IMR-90 (cell line): ENCODE results near the gene HAUS5. TPM values are rescaled to one million over a fixed set of nuclear protein-coding genes. Genes with fewer than 3 reads are reported as not detected.

Experiments used
- ATAC-seq: fragments of 200-7000 bp; cut with Tn5 transposase; 2 replicates; pipeline ENCODE4 v1.9.1; 2020; ENCODE audit warnings: low read depth, mild to moderate bottlenecking, moderate library complexity
- BruUV-seq: library from RNA; stranded (reverse); fragments of 400-500 nt; replicated peaks from 2 replicates; lab custom pipeline; 2021; lab: Mats Ljungman, UMichigan
- CTCF ChIA-PET: fragments of 300-600 bp; formaldehyde crosslinking; extraction: SDS; loops from one replicate; lab custom pipeline; 2021; ENCODE audit warnings: antibody characterized with exemption; lab: Yijun Ruan, JAX
- POLR2A ChIA-PET: fragments of 300-600 bp; sonication (Branson Sonifier 250); formaldehyde crosslinking; loops from one replicate; lab custom pipeline; 2022; ENCODE audit warnings: antibody characterized with exemption; ENCODE audit not compliant: unreplicated experiment; lab: Charles Lee
- DNase-seq: peaks from one replicate; pipeline ENCODE4 v3.0.0; 2013
- H2AFZ ChIP-seq: replicated peaks from 2 replicates; pipeline ENCODE3; 2013; ENCODE audit warnings: low read length, mild to moderate bottlenecking; ENCODE audit not compliant: poor library complexity
- H2AK5ac ChIP-seq: 2 replicates; pipeline ENCODE4 v1.6.1; 2013; ENCODE audit warnings: low read depth, low read length, inconsistent platforms
- H2AK9ac ChIP-seq: replicated peaks from 2 replicates; pipeline ENCODE3; 2013; ENCODE audit warnings: mild to moderate bottlenecking, low read depth, low read length, moderate library complexity; ENCODE audit not compliant: poor library complexity
- H2BK120ac ChIP-seq: 2 replicates; pipeline ENCODE4 v1.6.1; 2013; ENCODE audit warnings: low read depth, low read length, inconsistent platforms
- H2BK15ac ChIP-seq: 3 replicates; pipeline ENCODE4 v1.6.1; 2013; ENCODE audit warnings: low read depth, low read length, inconsistent platforms
- H2BK20ac ChIP-seq: 2 replicates; pipeline ENCODE4 v1.6.1; 2013; ENCODE audit warnings: low read depth, mild to moderate bottlenecking, inconsistent platforms, low read length, moderate library complexity
- H2BK5ac ChIP-seq: 2 replicates; pipeline ENCODE4 v1.6.1; 2013; ENCODE audit warnings: mild to moderate bottlenecking, low read depth, low read length, inconsistent platforms; ENCODE audit not compliant: poor library complexity, severe bottlenecking
- H3K14ac ChIP-seq: replicated peaks from 2 replicates; pipeline ENCODE4 v1.6.1; 2013; ENCODE audit warnings: low read depth, low read length, inconsistent platforms
- H3K18ac ChIP-seq: 2 replicates; pipeline ENCODE4 v1.6.1; 2013; ENCODE audit warnings: low read depth, low read length, control low read depth
- H3K23ac ChIP-seq: 2 replicates; pipeline ENCODE4 v1.6.1; 2013; ENCODE audit warnings: low read depth, low read length, inconsistent platforms
- H3K27ac ChIP-seq: 2 replicates; pipeline ENCODE4 v1.5.1; 2013; ENCODE audit warnings: mild to moderate bottlenecking, control low read depth, low read length; ENCODE audit not compliant: insufficient read depth
- H3K27me3 ChIP-seq: 2 replicates; pipeline ENCODE4 v1.6.1; 2013; ENCODE audit warnings: low read length; ENCODE audit not compliant: control insufficient read depth, insufficient read depth
- H3K36me3 ChIP-seq: 2 replicates; pipeline ENCODE4 v1.6.1; 2013; ENCODE audit warnings: low read length, mixed read lengths; ENCODE audit not compliant: control insufficient read depth, insufficient read depth
- H3K4ac ChIP-seq: 2 replicates; pipeline ENCODE4 v1.6.1; 2013; ENCODE audit warnings: low read depth, low read length, inconsistent platforms
- H3K4me1 ChIP-seq: 2 replicates; pipeline ENCODE4 v1.6.1; 2013; ENCODE audit warnings: low read length, mixed read lengths; ENCODE audit not compliant: control insufficient read depth, insufficient read depth
- H3K4me2 ChIP-seq: 2 replicates; pipeline ENCODE4 v1.6.1; 2013; ENCODE audit warnings: low read depth, mild to moderate bottlenecking, control low read depth, low read length, moderate library complexity
- H3K4me3 ChIP-seq: 2 replicates; pipeline ENCODE4 v1.5.1; 2013; ENCODE audit warnings: low read depth, mild to moderate bottlenecking, control low read depth, low read length, moderate library complexity; ENCODE audit not compliant: insufficient read depth
- H3K56ac ChIP-seq: 2 replicates; pipeline ENCODE4 v1.6.1; 2013; ENCODE audit warnings: low read length, inconsistent platforms; ENCODE audit not compliant: insufficient read depth; ENCODE audit errors: extremely low read depth
- H3K79me1 ChIP-seq, 2 experiments: 2 replicates each; pipeline ENCODE4 v1.6.1; 2013; ENCODE audit warnings: low read length in 2 of 2, inconsistent platforms in 1 of 2, low read depth in 1 of 2
- H3K9ac ChIP-seq: 2 replicates; pipeline ENCODE4 v1.6.1; 2013; ENCODE audit warnings: low read depth, low read length, control low read depth
- H3K9me1 ChIP-seq: 2 replicates; pipeline ENCODE4 v1.6.1; 2013; ENCODE audit warnings: low read length, inconsistent platforms; ENCODE audit not compliant: insufficient read depth
- H3K9me3 ChIP-seq: 2 replicates; pipeline ENCODE4 v1.6.1; 2013; ENCODE audit warnings: low read length; ENCODE audit not compliant: control insufficient read depth, insufficient read depth
- H4K20me1 ChIP-seq: 2 replicates; pipeline ENCODE4 v1.6.1; 2013; ENCODE audit warnings: low read length, inconsistent platforms; ENCODE audit not compliant: insufficient read depth
- H4K5ac ChIP-seq: 2 replicates; pipeline ENCODE4 v1.6.1; 2013; ENCODE audit warnings: mild to moderate bottlenecking, low read depth, low read length, control low read depth
- H4K8ac ChIP-seq, 2 experiments: 2 replicates each; pipeline ENCODE4 v1.6.1; 2013; ENCODE audit warnings: low read depth in 2 of 2, low read length in 2 of 2, control low read depth in 1 of 2, inconsistent platforms in 1 of 2
- H4K91ac ChIP-seq: 2 replicates; pipeline ENCODE4 v1.6.1; 2013; ENCODE audit warnings: low read depth, low read length, inconsistent platforms; ENCODE audit not compliant: insufficient read depth
- BHLHE40 ChIP-seq: fragments of 150-350 bp; IDR thresholded peaks from 2 replicates; pipeline ENCODE4 v1.6.1; 2016; ENCODE audit warnings: mild to moderate bottlenecking, low read depth, low read length
- CEBPB ChIP-seq: IDR thresholded peaks from 2 replicates; pipeline ENCODE4 v1.6.1; 2012; ENCODE audit warnings: low read depth, low read length, improper control_type of control experiment
- CHD1 ChIP-seq: IDR thresholded peaks from 2 replicates; pipeline ENCODE4 v1.6.1; 2012; ENCODE audit warnings: low read depth, low read length, improper control_type of control experiment
- FOS ChIP-seq: fragments of 150-350 bp; IDR thresholded peaks from 2 replicates; pipeline ENCODE4 v1.6.1; 2016; ENCODE audit warnings: low read depth, low read length
- MAFK ChIP-seq: IDR thresholded peaks from 2 replicates; pipeline ENCODE4 v1.6.1; 2012; ENCODE audit warnings: low read depth, low read length, improper control_type of control experiment
- MAZ ChIP-seq: IDR thresholded peaks from 2 replicates; pipeline ENCODE4 v1.6.1; 2012; ENCODE audit warnings: low read depth, mild to moderate bottlenecking, low read length, improper control_type of control experiment, moderate library complexity, borderline replicate concordance
- MXI1 ChIP-seq: IDR thresholded peaks from 2 replicates; pipeline ENCODE4 v1.6.1; 2012; ENCODE audit warnings: low read depth, mild to moderate bottlenecking, low read length, moderate library complexity, borderline replicate concordance
- NFE2L2 ChIP-seq: fragments of 150-350 bp; IDR thresholded peaks from 2 replicates; pipeline ENCODE4 v1.6.1; 2016; ENCODE audit warnings: low read depth, mild to moderate bottlenecking, low read length
- POLR2A ChIP-seq: IDR thresholded peaks from 2 replicates; pipeline ENCODE4 v1.6.1; 2012; ENCODE audit warnings: mild to moderate bottlenecking, low read depth, low read length
- RAD21 ChIP-seq: IDR thresholded peaks from 2 replicates; pipeline ENCODE4 v1.6.1; 2012; ENCODE audit warnings: low read length, improper control_type of control experiment
- RCOR1 ChIP-seq: IDR thresholded peaks from 2 replicates; pipeline ENCODE4 v1.6.1; 2012; ENCODE audit warnings: mild to moderate bottlenecking, low read length, improper control_type of control experiment; ENCODE audit not compliant: insufficient replicate concordance
- RFX5 ChIP-seq: IDR thresholded peaks from 2 replicates; pipeline ENCODE4 v1.8.0; 2012; ENCODE audit warnings: low read depth, mild to moderate bottlenecking, low read length, moderate library complexity
- SMC3 ChIP-seq: fragments of 150-350 bp; IDR thresholded peaks from 2 replicates; pipeline ENCODE4 v1.6.1; 2016; ENCODE audit warnings: low read depth, mild to moderate bottlenecking, antibody characterized with exemption, low read length, moderate library complexity
- WGBS, 2 experiments: methylation state at CpG; one replicate each; pipeline versions ENCODE4 v1.1.5 to v1.1.7; 2013; ENCODE audit warnings: missing lambda C conversion rate in 2 of 2; ENCODE audit not compliant: insufficient read length in 1 of 2; ENCODE audit errors: extremely low coverage in 2 of 2; 5-methylcytosine and 5-hydroxymethylcytosine counted together
- dilution Hi-C: fragments of 300-500 bp; cut with HindIII; formaldehyde crosslinking; loops from one replicate; pipeline ENCODE4 v1.14.3; 2018; ENCODE audit warnings: low sequenced_read_pairs; ENCODE audit not compliant: unreplicated experiment
- in situ Hi-C: fragments of 300-500 bp; cut with MboI; formaldehyde crosslinking; loops from 3 replicates; pipeline ENCODE4 v1.14.3; 2019; ENCODE audit warnings: low sequenced_read_pairs, inconsistent platforms, mixed read lengths
- intact Hi-C: fragments of 100-400 bp; cut with micrococcal nuclease; formaldehyde crosslinking; loops from 2 replicates; pipeline ENCODE4 v1.10.0; 2022
- polyA plus RNA-seq, 3 experiments: library from polyadenylated mRNA; depleted of rRNA; stranded (reverse); fragments of >200 nt; gene quantifications; 2 replicates each; pipeline ENCODE4 v1.2.3, GENCODE V29; 2012; ENCODE audit warnings: low replicate concordance in 1 of 3
- total RNA-seq: library from RNA; depleted of rRNA; stranded (reverse); fragments of >200 nt; gene quantifications from 2 replicates; pipeline ENCODE4 v1.2.3, GENCODE V29; 2012
- TF ChIP-seq, protein P1 (sequence below): fragments of 150-350 bp; IDR thresholded peaks from 2 replicates; pipeline ENCODE4 v1.6.1; 2017; ENCODE audit warnings: mild to moderate bottlenecking, antibody characterized with exemption, low read length, low read depth
- TF ChIP-seq, protein P2 (sequence below): fragments of 150-350 bp; IDR thresholded peaks from 2 replicates; pipeline ENCODE4 v1.6.1; 2016; ENCODE audit warnings: low read depth, mild to moderate bottlenecking, low read length, moderate library complexity, borderline replicate concordance
- TF ChIP-seq, protein P3 (sequence below): conservative IDR thresholded peaks from 2 replicates; pipeline ENCODE4 v1.5.1; 2012; ENCODE audit warnings: mild to moderate bottlenecking, low read depth, low read length, improper control_type of control experiment

The HAUS5 gene
- total and polyA plus RNA-seq, 2 of the 4 experiments (the other 2 are of a cell fraction), result 3.4 to 6.2 TPM

DNA sequence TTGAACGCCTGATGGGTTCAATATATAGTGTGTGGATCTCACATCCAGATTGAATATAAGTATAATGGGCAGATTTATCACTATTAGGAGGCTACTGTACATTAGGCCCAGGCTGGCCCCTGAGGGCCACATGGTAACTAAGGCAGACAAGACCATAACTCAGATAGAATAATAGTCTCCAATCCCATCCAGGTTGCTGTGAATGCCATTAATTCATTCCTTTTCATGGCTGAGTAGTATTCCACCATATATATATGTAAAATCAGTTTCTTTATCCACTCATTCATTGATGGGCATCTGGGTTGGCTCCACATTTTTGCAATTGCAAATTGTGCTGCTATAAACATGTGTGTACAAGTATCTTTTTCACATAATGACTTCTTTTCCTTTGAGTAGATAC is 34.6 kb upstream of the HAUS5 start:
- ChIA-PET CTCF (no interaction called here), POLR2A (no interaction called here)
- intact Hi-C loops (no loop called here), in situ Hi-C loops (loop anchor here (25.0 kb wide), 1 partner anchor 241 kb away; the partner anchor contains the start of genes CD22 and FFAR1), dilution Hi-C loops (no loop called here)
- Histone ChIP-seq H3K36me3 (no peaks in the 10 kb centered on the region), H4K91ac (no peak overlapping the region), H2BK5ac (no peak overlapping the region), H2AK9ac (no peak overlapping the region), H4K20me1 (no peaks in the 10 kb centered on the region), H4K8ac (no peak overlapping the region), H3K4me3 (no peak overlapping the region), H3K9me3 (peaks cover 15% of the 10 kb centered on the region), H3K18ac (no peak overlapping the region), H3K4ac (no peak overlapping the region), H2BK120ac (no peak overlapping the region), H4K5ac (no peak overlapping the region), H3K79me1 (no peaks in the 10 kb centered on the region), H2BK15ac (no peak overlapping the region), H3K23ac (no peak overlapping the region), H3K27me3 (no peaks in the 10 kb centered on the region), H3K9ac (no peak overlapping the region), H3K56ac (no peak overlapping the region), H3K4me1 (no peaks in the 10 kb centered on the region), H3K4me2 (no peak overlapping the region), H2AFZ (no peak overlapping the region), H3K14ac (no peak overlapping the region), H3K9me1 (no peaks in the 10 kb centered on the region), H3K27ac (no peak overlapping the region), H2AK5ac (no peak overlapping the region), H2BK20ac (no peak overlapping the region)
- no CpG with 5 or more reads among the region's 1 CpG for WGBS, 2 experiments
- DNase-seq, result no peak
- no peak for ATAC-seq
- no TSS peak for BruUV-seq
- TF ChIP-seq FOS (no peak), SMC3 (no peak), MAFK (no peak), CEBPB (no peak), POLR2A (no peak), RCOR1 (no peak), CHD1 (no peak), RAD21 (no peak), BHLHE40 (no peak), RFX5 (no peak), NFE2L2 (no peak), MXI1 (no peak), MAZ (no peak)
- TF ChIP-seq, protein P1, sequence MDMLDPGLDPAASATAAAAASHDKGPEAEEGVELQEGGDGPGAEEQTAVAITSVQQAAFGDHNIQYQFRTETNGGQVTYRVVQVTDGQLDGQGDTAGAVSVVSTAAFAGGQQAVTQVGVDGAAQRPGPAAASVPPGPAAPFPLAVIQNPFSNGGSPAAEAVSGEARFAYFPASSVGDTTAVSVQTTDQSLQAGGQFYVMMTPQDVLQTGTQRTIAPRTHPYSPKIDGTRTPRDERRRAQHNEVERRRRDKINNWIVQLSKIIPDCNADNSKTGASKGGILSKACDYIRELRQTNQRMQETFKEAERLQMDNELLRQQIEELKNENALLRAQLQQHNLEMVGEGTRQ, result no peak
- TF ChIP-seq, protein P2, sequence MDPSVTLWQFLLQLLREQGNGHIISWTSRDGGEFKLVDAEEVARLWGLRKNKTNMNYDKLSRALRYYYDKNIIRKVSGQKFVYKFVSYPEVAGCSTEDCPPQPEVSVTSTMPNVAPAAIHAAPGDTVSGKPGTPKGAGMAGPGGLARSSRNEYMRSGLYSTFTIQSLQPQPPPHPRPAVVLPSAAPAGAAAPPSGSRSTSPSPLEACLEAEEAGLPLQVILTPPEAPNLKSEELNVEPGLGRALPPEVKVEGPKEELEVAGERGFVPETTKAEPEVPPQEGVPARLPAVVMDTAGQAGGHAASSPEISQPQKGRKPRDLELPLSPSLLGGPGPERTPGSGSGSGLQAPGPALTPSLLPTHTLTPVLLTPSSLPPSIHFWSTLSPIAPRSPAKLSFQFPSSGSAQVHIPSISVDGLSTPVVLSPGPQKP, result no peak
- TF ChIP-seq, protein P3, sequence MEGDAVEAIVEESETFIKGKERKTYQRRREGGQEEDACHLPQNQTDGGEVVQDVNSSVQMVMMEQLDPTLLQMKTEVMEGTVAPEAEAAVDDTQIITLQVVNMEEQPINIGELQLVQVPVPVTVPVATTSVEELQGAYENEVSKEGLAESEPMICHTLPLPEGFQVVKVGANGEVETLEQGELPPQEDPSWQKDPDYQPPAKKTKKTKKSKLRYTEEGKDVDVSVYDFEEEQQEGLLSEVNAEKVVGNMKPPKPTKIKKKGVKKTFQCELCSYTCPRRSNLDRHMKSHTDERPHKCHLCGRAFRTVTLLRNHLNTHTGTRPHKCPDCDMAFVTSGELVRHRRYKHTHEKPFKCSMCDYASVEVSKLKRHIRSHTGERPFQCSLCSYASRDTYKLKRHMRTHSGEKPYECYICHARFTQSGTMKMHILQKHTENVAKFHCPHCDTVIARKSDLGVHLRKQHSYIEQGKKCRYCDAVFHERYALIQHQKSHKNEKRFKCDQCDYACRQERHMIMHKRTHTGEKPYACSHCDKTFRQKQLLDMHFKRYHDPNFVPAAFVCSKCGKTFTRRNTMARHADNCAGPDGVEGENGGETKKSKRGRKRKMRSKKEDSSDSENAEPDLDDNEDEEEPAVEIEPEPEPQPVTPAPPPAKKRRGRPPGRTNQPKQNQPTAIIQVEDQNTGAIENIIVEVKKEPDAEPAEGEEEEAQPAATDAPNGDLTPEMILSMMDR, result no peak
